GM19043 (cell line): ENCODE results near the gene SRRM4.
"Not testable (repeated sequence)": the region's sequence is repeated elsewhere in the genome, so short reads cannot be mapped to it uniquely, and the experiment has no call there.

Experiments used
- ATAC-seq: cut with Tn5 transposase; IDR thresholded peaks from one replicate; pipeline ENCODE4 v1.9.1; 2021; ENCODE audit warnings: low read depth; ENCODE audit not compliant: unreplicated experiment

The SRRM4 gene

DNA sequence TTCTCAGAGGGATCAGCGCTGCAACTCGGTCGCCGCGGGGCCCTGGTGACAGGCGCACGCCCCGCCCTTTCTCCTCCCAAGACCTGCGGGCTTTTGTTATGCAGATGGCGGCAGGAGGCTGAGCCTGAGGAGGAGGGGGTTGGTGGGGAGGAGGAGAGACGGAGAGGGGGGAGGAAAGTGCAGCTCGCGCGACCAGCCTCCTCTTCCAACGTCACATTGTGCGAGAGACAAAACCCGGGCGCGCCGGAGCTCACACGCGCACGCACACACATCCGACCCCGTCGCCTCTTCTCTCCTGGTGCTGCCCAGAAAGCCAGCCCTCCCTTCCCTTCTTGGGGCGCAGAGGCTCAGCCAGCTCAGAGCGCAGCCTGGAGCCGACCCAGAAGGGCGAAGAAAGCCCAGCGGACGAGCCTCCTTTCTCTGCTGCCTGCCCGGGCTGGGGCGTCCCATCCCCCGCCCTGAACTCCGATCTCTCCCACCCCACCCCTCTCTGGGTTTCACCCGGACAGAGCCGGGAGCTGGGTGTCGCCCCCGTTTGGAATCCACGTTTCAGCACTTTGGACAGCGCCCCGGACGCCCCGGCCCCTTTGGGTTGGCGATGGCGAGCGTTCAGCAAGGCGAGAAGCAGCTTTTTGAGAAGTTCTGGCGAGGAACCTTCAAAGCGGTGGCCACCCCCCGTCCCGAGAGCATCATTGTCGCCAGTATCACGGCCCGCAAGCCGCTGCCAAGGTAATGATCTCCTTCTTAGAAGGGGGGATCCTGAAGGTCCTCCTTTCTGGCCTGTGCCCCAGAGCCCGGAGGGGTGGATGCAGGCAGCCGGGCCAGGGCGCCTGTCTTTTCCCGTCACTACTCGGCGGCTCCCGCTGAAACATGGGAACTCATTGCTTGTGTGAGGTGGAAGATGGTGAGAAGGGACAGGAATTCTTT is at the start of gene SRRM4:
TSS of gene SRRM4 (plus strand) at position 257 of the 927 bp plus-strand sequence. CDS start at position 599, 342 bp downstream.
- ATAC-seq = no peak

GRCh38 chr12:118946256-118946655 is 35.1 kb upstream of the SRRM4 start:
- no peak for ATAC-seq

DNA sequence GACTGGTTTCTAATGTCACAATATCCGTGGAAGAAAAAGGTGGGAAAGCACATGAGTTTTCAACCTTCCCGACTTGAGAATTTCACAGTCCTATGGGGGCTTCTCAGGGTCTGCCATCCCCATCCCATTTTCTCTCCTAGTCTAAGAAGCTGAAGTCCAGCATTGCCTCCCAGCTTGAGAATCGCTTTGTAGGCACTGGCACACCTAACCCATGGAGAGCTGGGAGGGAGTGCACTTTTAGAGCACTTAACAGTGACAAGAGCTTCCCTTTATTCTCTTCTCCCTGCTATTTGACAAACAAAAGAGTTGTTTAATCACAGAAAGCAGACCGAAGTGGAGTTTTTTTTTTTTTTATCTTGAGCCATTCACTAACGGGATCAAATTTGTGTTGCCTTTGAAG is 22.8 kb upstream of the SRRM4 start:
- ATAC-seq = no peak

DNA sequence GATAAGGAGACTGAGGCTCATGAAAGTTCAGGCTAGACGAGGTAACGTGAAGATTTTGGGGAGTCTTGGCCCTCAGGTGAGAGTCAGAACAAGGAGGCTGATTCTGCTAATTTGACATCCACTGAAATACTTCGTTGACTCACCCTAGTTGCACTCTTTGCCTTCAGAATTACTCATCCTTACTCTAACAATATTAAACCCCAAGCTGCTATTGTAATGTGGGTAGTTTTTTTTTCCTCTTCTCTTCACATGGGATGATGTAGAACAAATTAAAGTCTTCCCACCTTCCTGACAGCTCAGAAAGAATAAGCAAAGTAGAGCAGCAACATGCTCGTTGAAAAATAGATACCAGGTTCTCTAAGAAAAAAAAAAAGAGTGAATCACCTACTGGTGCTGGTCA is 22.0 kb upstream of the SRRM4 start:
- ATAC-seq = no peak

DNA sequence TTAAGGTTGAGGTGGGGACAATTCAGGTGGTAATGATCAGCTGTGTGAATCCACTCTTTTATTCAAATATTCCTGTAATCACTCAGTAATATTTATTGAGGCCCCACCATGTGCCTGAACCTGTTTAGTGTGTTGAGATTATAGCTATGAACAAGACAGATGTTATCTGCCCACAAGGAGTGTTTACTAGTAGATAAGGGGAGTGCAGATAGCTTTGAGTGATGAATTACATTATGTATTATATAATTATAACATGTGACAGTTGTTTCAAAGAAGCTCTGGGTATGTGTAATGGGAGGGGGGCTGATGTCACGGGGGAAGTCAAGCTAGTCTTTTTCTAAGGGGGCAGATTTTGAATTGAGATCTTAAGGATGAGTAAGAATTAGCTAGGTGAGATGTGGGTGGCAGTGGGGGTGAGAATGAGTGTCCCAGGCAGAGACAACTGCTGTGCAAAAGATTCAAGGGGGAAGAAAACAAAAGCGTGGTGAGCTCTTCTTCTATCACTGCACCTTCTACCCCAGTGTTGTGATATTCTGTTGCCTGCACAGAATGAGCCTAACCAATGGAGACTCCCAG is 21.3 kb upstream of the SRRM4 start:
- no peak for ATAC-seq

DNA sequence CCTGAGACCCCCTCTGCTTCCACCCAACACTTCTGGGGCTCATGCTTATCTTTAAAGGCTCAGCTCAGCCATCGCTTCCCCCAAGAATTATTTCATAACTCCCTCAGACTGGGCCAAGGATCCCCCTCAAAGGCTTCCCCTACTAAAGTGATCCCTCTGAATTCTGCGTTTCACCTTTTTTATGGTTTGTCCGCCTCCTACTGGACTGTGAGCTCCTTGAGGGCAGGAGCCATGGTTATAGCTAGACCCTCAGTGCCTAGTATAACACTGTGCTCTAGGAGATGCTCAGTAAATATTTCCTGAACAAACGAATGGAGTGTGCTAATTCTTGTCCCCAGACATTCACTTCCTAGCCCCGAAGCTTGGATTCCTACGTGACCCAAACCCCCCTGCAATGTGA is 20.5 kb upstream of the SRRM4 start:
- ATAC-seq = no peak

- no peak for ATAC-seq
These were observed 16.4 kb upstream of the SRRM4 start for GRCh38 chr12:118964988-118965387.

DNA sequence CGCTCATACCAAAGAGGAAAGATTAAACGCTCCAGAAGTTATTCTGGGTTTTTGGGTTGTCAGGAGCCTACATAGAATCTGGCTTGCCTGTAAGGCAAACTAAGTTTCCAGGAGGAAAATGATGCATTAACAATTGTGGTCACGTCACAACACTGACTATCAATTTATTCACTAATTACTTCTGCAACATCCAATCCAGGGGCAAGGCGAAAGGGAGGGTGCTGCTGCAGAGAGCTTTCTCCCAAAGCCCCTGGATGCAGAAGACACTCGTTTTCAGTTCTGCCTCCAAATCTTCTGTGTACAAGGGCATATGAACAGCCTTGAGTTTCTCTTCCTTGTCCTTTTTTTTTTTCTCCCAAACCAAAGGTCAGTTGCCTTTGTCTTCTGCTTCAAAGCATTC is 10.5 kb upstream of the SRRM4 start:
- ATAC-seq = no peak

DNA sequence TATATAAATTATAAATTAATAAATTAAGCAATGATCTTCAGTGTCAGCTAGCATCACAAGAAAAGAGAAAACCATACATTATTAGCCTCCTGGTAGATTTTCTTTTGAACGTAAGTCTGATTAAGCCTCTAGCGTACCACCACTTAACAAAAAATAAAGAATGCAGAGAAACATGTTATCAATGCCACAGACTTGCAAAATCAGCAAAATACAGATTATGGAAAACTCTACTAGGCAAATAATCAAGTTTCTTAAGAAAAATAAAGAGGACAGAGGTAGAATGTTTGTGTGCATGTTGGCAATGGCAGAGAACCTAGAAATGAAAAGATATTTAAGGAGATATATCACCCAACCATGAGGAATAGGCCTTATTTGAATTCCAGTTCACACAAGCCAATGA is 8.4 kb upstream of the SRRM4 start:
- ATAC-seq = no peak

DNA sequence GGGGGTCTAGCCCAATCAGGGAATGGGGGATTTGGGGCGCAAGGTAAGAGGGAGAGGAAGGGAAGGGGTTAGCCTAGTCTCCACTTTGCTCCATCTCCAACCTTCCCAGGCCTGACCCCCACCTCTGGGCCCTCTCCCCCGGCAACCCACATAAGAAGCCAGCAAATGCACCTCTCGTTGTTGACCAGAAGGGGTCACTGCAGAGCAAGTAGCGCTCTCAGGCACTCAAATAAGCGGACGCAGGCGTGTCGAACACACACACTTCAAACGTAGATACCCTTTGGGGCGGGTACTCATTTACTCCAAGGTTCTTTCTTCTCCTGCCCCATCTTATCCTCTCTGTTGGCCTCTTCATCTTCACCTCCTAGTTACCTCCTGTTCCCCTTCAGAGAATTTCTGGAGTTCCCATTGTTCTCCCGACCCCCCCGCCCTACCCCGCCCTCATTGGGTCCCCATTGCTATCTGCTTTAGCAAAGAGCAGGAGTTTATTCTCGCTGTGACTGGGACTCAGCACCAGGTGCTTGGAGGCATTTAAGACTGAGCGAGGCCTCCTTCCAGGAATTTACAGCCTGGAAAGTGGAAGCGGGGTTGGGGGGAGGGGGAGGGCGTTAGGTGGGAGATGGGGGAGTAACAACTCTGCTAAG is 1.5 kb upstream of the SRRM4 start:
- no peak for ATAC-seq

DNA sequence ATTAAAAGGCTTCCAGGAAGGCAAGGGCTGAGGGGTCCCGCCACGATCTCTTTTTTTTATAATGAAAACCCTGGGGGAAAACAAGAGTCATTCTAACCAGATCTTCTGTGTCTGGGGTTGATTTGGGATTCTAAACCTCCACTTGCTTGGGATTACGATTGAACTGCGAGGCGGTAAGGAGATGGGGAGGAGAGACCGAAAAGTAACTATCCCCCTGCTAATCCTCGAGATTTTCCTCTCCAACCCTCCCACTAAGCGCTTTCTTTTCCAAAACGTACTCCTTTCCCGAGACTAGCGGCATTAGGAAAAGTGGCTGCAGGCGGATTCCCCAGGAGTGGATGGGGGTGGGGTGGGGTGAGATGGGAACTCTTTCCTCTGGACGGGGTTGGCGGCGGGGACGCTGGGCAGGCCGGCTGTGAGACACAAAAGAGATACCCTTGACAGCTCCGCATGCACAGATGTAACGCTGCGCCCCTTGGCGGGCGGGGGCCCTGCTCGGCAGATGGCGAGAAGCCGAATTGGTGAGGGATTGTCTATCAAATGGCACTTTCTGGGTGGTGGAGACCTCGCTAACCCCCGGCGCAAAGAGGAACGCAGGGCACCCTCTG is 830 bp upstream of the SRRM4 start:
- no peak for ATAC-seq

DNA sequence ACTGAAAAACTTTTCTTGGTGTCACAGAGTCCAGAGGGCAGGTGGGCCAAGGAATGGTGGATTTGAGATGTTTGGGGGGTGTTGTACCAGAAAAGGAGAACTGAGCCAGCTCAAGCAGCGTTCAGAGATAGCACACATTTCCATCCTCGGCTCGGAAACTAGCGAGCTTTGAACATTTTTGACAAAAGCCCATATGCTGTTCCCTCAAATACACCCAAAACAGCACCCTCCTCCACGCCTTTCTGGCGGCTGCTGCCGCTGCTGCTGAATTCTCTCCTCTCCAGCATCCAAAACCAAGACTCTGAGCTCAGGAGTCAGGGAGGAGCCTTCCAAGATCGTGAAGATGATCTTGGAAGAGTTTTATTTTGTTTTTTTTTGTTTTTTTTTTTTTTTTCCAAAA is 961 bp downstream of the SRRM4 start:
- no peak for ATAC-seq

- ATAC-seq = no peak
These were observed 1.8 kb downstream of the SRRM4 start for GRCh38 chr12:118982984-118983761.

DNA sequence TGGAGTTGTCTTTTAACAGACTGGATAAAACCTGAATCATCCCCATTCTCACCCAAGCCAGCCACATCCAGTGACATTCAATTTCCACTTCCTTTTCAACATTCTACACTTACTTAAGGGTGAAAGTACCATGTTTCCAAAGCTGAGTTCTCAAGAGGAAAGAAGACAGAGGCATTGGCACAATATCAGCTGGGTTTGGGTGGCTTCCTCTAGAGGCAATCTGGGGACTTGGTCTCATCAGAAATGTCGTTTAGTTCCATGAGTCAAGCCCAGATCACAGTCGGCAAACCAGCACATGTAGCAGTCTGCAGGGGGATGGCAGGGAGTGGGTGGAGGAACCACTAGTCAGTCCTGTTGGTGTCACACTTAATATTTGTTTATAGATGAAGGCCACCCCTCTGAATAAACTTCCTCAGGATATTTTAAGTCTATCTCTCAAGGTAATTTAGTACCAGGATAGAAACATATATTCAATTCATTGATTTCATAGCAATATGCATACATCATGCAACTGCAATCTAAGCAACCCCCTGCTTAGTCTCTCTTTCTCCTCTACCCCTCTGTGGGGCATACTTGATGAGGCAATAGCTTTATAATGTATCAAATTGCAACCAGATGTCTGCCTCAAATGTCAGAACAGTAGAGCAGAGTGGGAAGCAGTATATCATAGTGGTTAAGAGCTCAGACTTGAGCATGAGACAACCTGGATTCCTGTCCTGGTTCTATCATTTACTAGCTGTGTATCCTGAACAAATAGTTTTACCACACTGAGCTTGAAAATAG is 3.0 kb downstream of the SRRM4 start:
- ATAC-seq = no peak

- ATAC-seq = no peak
These were observed 4.7 kb downstream of the SRRM4 start for GRCh38 chr12:118986050-118986449.

GRCh38 chr12:118999107-118999506 is 17.8 kb downstream of the SRRM4 start:
- ATAC-seq = no peak

GRCh38 chr12:119005085-119005484 is 23.7 kb downstream of the SRRM4 start:
- ATAC-seq = no peak

DNA sequence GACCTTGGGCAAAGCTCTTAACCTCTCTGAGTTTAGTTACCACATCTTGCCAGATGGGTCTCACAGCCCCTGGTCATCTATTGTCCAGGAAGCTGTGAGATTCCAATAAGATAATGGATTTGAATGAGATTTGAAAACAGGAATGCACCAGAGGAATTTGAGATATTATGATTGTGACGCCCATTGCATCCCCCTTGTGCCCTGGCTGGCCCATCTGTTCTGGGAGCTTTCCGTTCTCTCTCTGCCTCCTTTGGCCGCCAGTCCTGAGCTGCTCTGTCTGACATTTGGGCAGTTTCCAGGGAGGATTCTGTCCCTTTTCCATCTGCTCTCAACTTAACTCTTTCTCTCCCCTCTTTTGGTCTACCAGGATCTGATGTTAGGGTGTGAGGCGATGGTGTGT is 24.6 kb downstream of the SRRM4 start:
- ATAC-seq = no peak

- no peak for ATAC-seq
These were observed 25.4 kb downstream of the SRRM4 start for GRCh38 chr12:119006746-119007145.

DNA sequence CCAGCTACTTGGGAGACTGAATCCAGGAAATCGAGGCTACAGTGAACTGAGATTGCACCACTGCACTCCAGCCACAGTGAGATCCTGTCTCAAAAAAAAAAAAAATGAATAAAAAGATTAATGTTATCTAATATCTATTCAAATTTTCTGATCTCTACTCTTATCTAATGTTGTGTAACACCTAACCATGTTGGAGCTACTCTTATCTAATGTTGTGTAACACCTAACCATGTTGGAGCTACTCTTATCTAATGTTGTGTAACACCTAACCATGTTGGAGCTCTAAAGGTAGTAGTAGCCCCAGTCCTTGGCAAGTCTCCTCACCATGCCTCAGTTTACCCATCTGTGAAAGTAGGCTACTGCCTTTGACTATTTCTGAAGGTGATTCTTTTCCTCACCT is 26.9 kb downstream of the SRRM4 start:
- not testable (repeated sequence) for ATAC-seq
